ENCODE measurements around the gene SRGN. TPM values are rescaled to one million over a fixed set of nuclear protein-coding genes. Genes with fewer than 3 reads are reported as not detected.
A peak's percentile ranks its signal among the peaks of the same experiment; 100 is the strongest.

The SRGN gene
- total and polyA plus RNA-seq, 7 experiments from 2014 or later: 66.6 to 748 (median 118) TPM

DNA sequence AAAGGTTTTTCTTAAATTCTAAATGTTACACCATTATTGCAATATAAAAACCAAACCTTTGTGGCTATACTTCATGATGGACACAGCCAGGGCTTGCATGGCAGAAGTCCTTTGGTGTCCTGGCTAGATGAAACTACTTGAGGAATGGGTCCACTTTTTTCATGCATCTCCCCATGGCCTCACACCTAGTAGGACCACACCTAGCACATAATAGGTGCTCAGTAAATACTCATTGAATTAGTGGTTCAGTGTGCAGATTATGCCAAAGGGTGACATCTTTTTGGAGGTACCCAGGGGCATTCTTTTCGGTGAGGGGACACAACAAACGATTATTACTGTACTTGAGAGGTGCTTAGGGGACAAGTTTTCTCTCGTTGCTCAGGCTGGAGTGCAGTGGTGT is 20.7 kb upstream of the SRGN start:
- no peak overlapping the region for H3K4me3 Mint-ChIP-seq

DNA sequence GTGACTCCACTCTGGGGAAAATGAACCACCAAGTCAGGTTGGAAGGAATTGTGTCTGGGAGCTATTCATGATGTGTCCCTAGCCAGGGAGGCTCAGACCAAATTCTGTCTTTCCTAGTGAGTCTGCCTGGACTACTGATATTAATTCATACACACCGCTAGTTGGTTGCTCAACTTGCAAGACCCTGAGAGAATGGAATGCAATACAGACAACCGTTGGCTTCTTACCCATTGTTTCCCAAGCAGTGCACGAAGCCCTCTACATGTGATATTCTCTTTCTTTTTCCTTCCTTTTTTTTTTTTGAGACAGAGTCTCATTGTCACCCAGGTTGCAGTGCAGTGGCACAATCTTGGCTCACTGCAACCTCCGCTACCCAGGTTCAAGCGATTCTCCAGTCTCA is 19.4 kb upstream of the SRGN start:
- no peaks in the 10 kb centered on the region for H3K4me1 ChIP-seq (ENCODE audit: control insufficient read depth in 2 of 2, insufficient read depth in 2 of 2, low read length in 2 of 2)

More for the DNA sequence above, 20.7 kb upstream of the SRGN start:
- intact Hi-C loops (cut with micrococcal nuclease): no loop called here
- Mint-ChIP-seq H3K27ac (no peak overlapping the region), H3K36me3 (peaks cover 0 to 3% (median 0%) of the 10 kb centered on the region in 5 donors), H3K27me3 (no peaks in the 10 kb centered on the region), H3K9me3 (no peaks in the 10 kb centered on the region), H3K4me1 (peaks cover 2 to 26% (median 9%) of the 10 kb centered on the region in 7 donors)
- Histone ChIP-seq H3K27me3 (ENCODE audit: control insufficient read depth in 2 of 2, insufficient read depth in 2 of 2, low read length in 2 of 2) (no peaks in the 10 kb centered on the region), H3K4me3 (ENCODE audit: low read length) (no peak overlapping the region), H3K9me3 (ENCODE audit: control insufficient read depth in 2 of 3, low read length in 3 of 3) (no peaks in the 10 kb centered on the region), H3K36me3 (ENCODE audit: control insufficient read depth in 2 of 3, insufficient read depth in 3 of 3, low read length in 3 of 3) (no peaks in the 10 kb centered on the region), H3K27ac (ENCODE audit: low read depth, low read length) (no peak overlapping the region), H3K4me1 (ENCODE audit: control insufficient read depth in 2 of 2, insufficient read depth in 2 of 2, low read length in 2 of 2) (peaks cover 1 to 2% of the 10 kb centered on the region in 2 donors)
- CTCF ChIA-PET: no interaction called here
- DNase-seq (no peak), ATAC-seq (no peak)
- POLR2A ChIA-PET: no interaction called here

DNA sequence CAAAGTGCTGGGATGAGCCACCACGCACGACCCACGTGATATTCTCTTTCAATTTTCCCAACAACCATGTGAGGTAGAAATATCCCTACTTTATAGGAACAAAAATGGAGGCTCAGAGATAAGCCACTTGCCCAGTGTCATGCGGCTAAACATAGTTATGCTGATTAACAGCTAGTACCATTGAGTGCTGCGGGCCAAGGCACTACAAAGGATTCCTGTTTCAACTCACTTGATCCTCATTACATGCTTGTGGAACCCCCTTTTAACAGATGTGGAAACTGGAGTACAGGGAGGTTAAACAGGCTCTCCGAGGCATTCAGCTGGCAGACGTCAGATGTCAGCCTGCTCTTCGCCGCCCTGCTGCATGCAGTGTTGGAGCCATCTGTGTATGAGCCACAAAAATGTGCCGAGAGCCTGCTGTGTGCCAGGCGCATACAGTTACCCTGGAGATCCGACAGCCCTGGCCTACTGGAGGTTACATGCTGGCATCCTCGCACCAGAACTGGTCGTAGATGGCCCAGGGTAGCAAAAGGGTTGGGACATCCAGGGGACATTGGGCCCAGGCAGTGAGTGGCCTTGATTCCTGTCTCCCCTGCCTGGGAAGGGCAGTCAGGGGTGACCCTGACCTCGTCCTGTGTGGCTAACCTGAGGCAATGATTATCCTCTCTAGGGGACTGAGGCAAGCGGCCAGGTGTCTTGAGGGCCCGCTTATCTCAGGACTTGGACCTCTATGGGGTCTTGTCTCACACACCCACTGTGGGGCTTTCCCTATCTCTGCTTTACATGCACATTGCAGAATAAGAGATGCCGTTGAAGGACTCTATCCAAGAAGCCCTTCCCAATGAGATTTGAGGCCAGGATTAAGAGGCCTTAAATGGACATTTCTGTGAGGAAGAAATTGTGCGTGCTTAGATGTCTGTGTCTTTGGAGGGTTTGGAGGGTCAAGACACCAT is 18.5 kb upstream of the SRGN start:
- no peak for ATAC-seq
- Histone ChIP-seq H3K36me3 (ENCODE audit: control insufficient read depth in 2 of 3, insufficient read depth in 3 of 3, low read length in 3 of 3) (no peaks in the 10 kb centered on the region), H3K4me3 (ENCODE audit: low read length) (no peak overlapping the region), H3K27me3 (ENCODE audit: control insufficient read depth in 2 of 2, insufficient read depth in 2 of 2, low read length in 2 of 2) (no peaks in the 10 kb centered on the region), H3K27ac (ENCODE audit: low read depth, low read length) (no peak overlapping the region), H3K4me1 (ENCODE audit: control insufficient read depth in 2 of 2, insufficient read depth in 2 of 2, low read length in 2 of 2) (no peaks in the 10 kb centered on the region), H3K9me3 (ENCODE audit: control insufficient read depth in 2 of 3, low read length in 3 of 3) (no peaks in the 10 kb centered on the region)
- ChIA-PET CTCF (interaction anchor here (0.6 kb wide), 1 partner anchor 518 kb away, joined by 3 read pairs; no protein-coding TSS in a partner anchor), POLR2A (no interaction called here)
- no peak for DNase-seq
- Mint-ChIP-seq H3K4me3 (no peak overlapping the region), H3K27me3 (no peaks in the 10 kb centered on the region), H3K27ac (no peak overlapping the region), H3K4me1 (peaks cover 5 to 32% (median 15%) of the 10 kb centered on the region in 7 donors), H3K36me3 (peaks cover 0 to 3% (median 0%) of the 10 kb centered on the region in 5 donors), H3K9me3 (no peaks in the 10 kb centered on the region)
- intact Hi-C loops (cut with micrococcal nuclease): no loop called here

More for the DNA sequence above, 19.4 kb upstream of the SRGN start:
- no peak overlapping the region for H3K4me3 Mint-ChIP-seq
- Histone ChIP-seq H3K27ac (ENCODE audit: low read depth, low read length) (no peak overlapping the region), H3K36me3 (ENCODE audit: control insufficient read depth in 2 of 3, insufficient read depth in 3 of 3, low read length in 3 of 3) (no peaks in the 10 kb centered on the region), H3K27me3 (ENCODE audit: control insufficient read depth in 2 of 2, insufficient read depth in 2 of 2, low read length in 2 of 2) (no peaks in the 10 kb centered on the region), H3K9me3 (ENCODE audit: control insufficient read depth in 2 of 3, low read length in 3 of 3) (no peaks in the 10 kb centered on the region), H3K4me3 (ENCODE audit: low read length) (no peak overlapping the region)
- intact Hi-C loops (cut with micrococcal nuclease): no loop called here
- ChIA-PET POLR2A (no interaction called here), CTCF (interaction anchor here (0.6 kb wide), 1 partner anchor 517 kb away, joined by 3 read pairs; no protein-coding TSS in a partner anchor)
- no peak for ATAC-seq
- DNase-seq: no peak
- no peaks in the 10 kb centered on the region for H3K27me3 Mint-ChIP-seq
- H3K36me3 Mint-ChIP-seq: peaks cover 0 to 3% (median 0%) of the 10 kb centered on the region in 5 donors
- peaks cover 5 to 25% (median 15%) of the 10 kb centered on the region in 7 donors for H3K4me1 Mint-ChIP-seq
- no peaks in the 10 kb centered on the region for H3K9me3 Mint-ChIP-seq
- H3K27ac Mint-ChIP-seq: no peak overlapping the region

DNA sequence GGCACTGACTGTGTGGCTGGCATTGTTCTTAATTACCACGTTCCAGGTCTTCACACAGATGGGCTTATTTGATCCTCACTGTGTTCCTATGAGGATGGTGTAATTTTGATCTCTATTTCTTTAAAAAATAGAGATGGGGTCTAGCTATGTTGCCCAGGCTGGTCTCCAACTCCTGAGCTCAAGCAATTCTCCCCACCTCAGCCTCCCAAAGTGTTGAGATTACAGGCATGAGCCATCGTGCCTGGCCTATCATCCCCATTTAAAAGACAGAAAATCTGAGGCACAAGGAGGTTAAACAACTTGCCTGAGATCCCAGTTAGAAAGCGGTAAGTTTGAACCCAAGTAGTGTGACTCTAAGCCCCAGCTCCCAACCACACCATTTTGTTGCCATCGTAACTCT is 17.0 kb upstream of the SRGN start:
- CTCF ChIA-PET: no interaction called here
- POLR2A ChIA-PET: interaction anchor here (0.8 kb wide), 1 partner anchor 64 kb away, joined by 3 read pairs; no protein-coding TSS in a partner anchor

DNA sequence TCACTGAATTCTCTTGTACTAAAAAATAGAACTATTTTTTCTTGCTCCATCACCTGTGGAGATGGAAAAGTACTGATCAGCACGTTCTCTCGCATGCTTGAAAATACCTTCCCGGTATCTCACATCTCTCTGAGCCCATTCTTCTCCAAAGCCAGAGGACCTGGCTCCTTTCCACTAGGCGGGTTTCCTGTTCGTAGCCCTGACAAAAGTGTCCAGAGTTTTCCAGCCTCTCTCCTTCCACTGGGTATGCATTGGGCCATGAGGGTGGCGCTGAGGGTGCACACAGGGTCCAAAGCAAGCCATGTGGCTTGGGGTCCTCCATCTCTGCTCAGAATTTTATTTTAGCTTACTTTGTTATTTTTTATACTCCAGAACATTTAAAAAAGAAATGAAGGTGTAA is 16.3 kb upstream of the SRGN start:
- Mint-ChIP-seq H3K36me3 (no peaks in the 10 kb centered on the region), H3K4me1 (peaks cover 0 to 15% (median 8%) of the 10 kb centered on the region in 7 donors), H3K27me3 (no peaks in the 10 kb centered on the region), H3K4me3 (no peak overlapping the region), H3K9me3 (no peaks in the 10 kb centered on the region), H3K27ac (no peak overlapping the region)
- no peak overlapping the region for H3K4me3 ChIP-seq (ENCODE audit: low read length)
- H3K9me3 ChIP-seq (ENCODE audit: control insufficient read depth in 2 of 3, low read length in 3 of 3): no peaks in the 10 kb centered on the region
- ChIA-PET POLR2A (no interaction called here), CTCF (interaction anchor here (0.5 kb wide), 1 partner anchor 252 kb away, joined by 3 read pairs; no protein-coding TSS in a partner anchor)
- no peak overlapping the region for H3K27ac ChIP-seq (ENCODE audit: low read depth, low read length)
- intact Hi-C loops (cut with micrococcal nuclease): no loop called here
- H3K27me3 ChIP-seq (ENCODE audit: control insufficient read depth in 2 of 2, insufficient read depth in 2 of 2, low read length in 2 of 2): no peaks in the 10 kb centered on the region
- DNase-seq (no peak), ATAC-seq (no peak)
- H3K4me1 ChIP-seq (ENCODE audit: control insufficient read depth in 2 of 2, insufficient read depth in 2 of 2, low read length in 2 of 2): no peaks in the 10 kb centered on the region
- H3K36me3 ChIP-seq (ENCODE audit: control insufficient read depth in 2 of 3, insufficient read depth in 3 of 3, low read length in 3 of 3): no peaks in the 10 kb centered on the region

More for the DNA sequence above, 17.0 kb upstream of the SRGN start:
- Histone ChIP-seq H3K27ac (ENCODE audit: low read depth, low read length) (no peak overlapping the region), H3K4me1 (ENCODE audit: control insufficient read depth in 2 of 2, insufficient read depth in 2 of 2, low read length in 2 of 2) (no peaks in the 10 kb centered on the region), H3K9me3 (ENCODE audit: control insufficient read depth in 2 of 3, low read length in 3 of 3) (no peaks in the 10 kb centered on the region), H3K36me3 (ENCODE audit: control insufficient read depth in 2 of 3, insufficient read depth in 3 of 3, low read length in 3 of 3) (no peaks in the 10 kb centered on the region), H3K27me3 (ENCODE audit: control insufficient read depth in 2 of 2, insufficient read depth in 2 of 2, low read length in 2 of 2) (no peaks in the 10 kb centered on the region), H3K4me3 (ENCODE audit: low read length) (no peak overlapping the region)
- DNase-seq: no peak
- intact Hi-C loops (cut with micrococcal nuclease): no loop called here
- Mint-ChIP-seq H3K27ac (peak overlapping the region in 1 of 9 donors; percentile 27), H3K4me1 (peaks cover 0 to 19% (median 10%) of the 10 kb centered on the region in 7 donors), H3K36me3 (peaks cover 0 to 3% (median 0%) of the 10 kb centered on the region in 5 donors), H3K4me3 (no peak overlapping the region), H3K27me3 (no peaks in the 10 kb centered on the region), H3K9me3 (no peaks in the 10 kb centered on the region)
- ATAC-seq: no peak

DNA sequence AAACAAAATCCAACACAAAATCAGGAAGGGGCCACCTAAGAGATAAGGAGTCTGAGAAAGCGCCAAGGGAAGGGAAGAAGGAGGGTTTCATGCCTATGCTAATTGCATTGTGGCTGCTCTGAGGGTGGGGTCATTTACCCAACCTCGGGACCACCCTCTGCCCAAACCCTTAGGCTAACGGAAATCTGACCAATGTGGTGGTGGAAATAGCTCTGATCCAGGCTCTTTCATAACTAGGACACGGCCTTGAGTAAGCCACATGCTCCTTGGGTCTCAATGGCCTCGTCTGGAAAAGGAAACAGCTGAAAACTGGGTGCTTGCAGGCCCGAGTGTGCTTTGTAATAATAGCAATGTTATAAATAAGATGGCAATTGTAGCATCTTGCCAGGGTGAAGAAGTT is 14.9 kb upstream of the SRGN start:
- CTCF ChIA-PET: interaction anchor here (0.6 kb wide), 1 partner anchor 19 kb away, joined by 3 read pairs; no protein-coding TSS in a partner anchor
- Histone ChIP-seq H3K36me3 (ENCODE audit: control insufficient read depth in 2 of 3, insufficient read depth in 3 of 3, low read length in 3 of 3) (no peaks in the 10 kb centered on the region), H3K27ac (ENCODE audit: low read depth, low read length) (no peak overlapping the region), H3K4me3 (ENCODE audit: low read length) (no peak overlapping the region), H3K27me3 (ENCODE audit: control insufficient read depth in 2 of 2, insufficient read depth in 2 of 2, low read length in 2 of 2) (no peaks in the 10 kb centered on the region), H3K9me3 (ENCODE audit: control insufficient read depth in 2 of 3, low read length in 3 of 3) (no peaks in the 10 kb centered on the region), H3K4me1 (ENCODE audit: control insufficient read depth in 2 of 2, insufficient read depth in 2 of 2, low read length in 2 of 2) (no peaks in the 10 kb centered on the region)
- POLR2A ChIA-PET: no interaction called here
- H3K27me3 Mint-ChIP-seq: no peaks in the 10 kb centered on the region
- DNase-seq: no peak
- no peak overlapping the region for H3K4me3 Mint-ChIP-seq
- peaks cover 0 to 15% (median 8%) of the 10 kb centered on the region in 7 donors for H3K4me1 Mint-ChIP-seq
- no peaks in the 10 kb centered on the region for H3K9me3 Mint-ChIP-seq
- H3K36me3 Mint-ChIP-seq: no peaks in the 10 kb centered on the region
- intact Hi-C loops (cut with micrococcal nuclease): no loop called here
- H3K27ac Mint-ChIP-seq: peak overlapping the region in 1 of 9 donors; percentile 27
- peak; percentile 31 for ATAC-seq

Measured in naive thymus-derived CD4-positive, alpha-beta T cell (primary cell).